Measurements from ENCODE around the gene CXCL17.
A peak's percentile ranks its signal among the peaks of the same experiment; 100 is the strongest.

The CXCL17 gene

DNA sequence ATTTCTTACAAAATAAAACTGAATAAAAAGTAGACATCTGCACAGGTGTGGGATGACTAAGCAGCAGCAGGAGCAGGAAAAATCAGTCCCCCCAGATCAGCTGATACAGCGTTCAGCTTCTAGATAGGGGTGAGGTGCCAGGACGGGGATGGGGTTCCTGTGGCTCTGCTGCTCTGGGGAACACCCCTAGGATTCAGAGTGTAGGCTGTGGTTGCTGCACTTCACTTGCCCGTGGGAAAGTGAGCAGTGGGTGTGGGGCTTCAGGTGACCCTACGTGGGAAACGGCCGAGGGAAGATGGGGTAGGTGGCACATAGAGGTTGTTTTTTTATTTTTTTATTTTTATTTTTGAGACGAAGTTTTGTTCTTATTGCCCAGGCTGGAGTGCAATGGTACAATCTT, 3.2 kb upstream of the CXCL17 start:
- TF ChIP-seq, protein P1, sequence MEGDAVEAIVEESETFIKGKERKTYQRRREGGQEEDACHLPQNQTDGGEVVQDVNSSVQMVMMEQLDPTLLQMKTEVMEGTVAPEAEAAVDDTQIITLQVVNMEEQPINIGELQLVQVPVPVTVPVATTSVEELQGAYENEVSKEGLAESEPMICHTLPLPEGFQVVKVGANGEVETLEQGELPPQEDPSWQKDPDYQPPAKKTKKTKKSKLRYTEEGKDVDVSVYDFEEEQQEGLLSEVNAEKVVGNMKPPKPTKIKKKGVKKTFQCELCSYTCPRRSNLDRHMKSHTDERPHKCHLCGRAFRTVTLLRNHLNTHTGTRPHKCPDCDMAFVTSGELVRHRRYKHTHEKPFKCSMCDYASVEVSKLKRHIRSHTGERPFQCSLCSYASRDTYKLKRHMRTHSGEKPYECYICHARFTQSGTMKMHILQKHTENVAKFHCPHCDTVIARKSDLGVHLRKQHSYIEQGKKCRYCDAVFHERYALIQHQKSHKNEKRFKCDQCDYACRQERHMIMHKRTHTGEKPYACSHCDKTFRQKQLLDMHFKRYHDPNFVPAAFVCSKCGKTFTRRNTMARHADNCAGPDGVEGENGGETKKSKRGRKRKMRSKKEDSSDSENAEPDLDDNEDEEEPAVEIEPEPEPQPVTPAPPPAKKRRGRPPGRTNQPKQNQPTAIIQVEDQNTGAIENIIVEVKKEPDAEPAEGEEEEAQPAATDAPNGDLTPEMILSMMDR (IDR thresholded peaks at IDR 0.05; ENCODE audit: insufficient read depth, missing control alignments), result no peak
- DNase-seq (ENCODE audit: insufficient read length, low spot score) (no peak), FAIRE-seq (no peak)

DNA sequence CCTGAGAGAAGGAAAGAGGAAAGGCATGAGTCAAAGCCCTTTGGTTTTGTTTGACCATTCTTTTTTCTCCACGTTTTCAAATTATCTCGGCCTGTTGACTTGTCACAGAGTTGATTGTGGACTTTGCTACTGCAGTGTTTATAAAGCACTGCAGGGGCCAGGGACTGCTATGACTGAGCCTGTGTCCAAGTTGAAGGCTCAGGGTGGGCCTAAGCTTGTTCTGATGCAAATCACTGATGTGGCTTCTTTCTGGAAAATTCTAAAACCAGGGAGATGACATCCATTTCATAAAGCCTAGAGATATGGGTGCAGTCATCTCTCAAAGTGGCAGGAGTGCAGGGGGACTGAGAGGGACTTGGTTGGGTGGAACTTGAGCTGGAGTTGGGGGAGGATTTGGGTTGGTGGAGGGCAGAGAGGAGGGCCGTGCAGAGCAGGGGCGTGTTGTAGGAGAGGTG, 1.2 kb upstream of the CXCL17 start:
- DNase-seq (ENCODE audit: insufficient read length, low spot score) (no peak), FAIRE-seq (no peak)
- TF ChIP-seq, protein P1 (IDR thresholded peaks at IDR 0.05; ENCODE audit: insufficient read depth, missing control alignments), result no peak

DNA sequence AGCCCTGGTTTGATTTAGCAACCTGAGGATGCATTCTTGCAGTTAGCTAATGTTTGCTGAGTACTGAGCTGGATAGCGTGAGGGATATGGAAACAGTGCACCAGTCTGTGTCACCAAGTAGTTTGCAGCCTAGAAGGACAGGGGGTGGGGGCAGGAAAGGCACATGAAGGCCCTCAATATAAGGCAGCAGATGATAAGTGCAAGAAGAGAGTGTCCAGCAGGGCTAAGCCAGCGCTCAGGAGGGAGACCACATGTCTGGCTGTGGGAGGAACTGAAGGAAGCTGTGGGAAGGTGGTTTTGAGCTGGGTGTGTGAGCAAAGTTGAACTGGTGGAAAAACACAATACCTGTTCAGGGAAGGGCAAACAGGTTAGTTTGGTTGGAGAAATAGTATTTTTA, 1.7 kb downstream of the CXCL17 start:
- TF ChIP-seq, protein P1 (IDR thresholded peaks at IDR 0.05; ENCODE audit: insufficient read depth, missing control alignments), result no peak
- no peak for DNase-seq (ENCODE audit: insufficient read length, low spot score)

DNA sequence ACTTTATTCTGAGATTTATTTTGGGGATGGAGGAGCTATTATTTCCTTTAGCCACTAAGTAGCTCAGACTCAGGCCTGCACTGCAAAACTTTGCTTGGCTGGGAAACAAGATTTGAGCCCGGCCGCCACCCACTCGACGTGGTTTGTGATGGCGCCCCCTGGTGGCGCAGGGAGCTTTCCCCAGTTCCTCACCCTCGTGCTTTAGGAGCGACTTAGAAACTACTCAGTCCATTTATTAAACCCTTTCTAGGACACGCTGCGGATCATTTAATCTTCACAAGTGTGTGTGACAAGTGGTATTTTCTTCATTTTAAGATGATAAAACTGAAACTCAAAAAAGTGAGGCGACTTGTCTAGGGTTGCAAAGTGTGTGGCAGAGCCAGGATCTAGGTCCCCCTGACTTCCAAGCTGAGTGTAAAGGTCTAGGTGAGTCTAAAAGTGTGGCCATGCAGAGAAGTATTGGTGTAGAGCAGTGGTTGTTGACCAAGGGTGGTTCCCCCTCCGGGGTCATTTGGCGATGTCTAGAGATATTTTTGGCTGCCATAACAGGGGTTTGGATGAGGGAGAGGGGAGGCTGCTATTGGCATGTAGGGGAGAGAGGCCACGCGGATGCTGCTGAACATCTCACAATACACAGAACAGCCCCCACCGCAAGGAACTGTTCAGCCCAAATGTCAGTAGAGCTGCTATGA, 2.2 kb downstream of the CXCL17 start:
- DNase-seq (ENCODE audit: insufficient read length, low spot score), result no peak
- no peak for FAIRE-seq
- TF ChIP-seq, protein P1 (IDR thresholded peaks at IDR 0.05; ENCODE audit: insufficient read depth, missing control alignments), result peak; percentile 78

More for the DNA sequence above, 1.7 kb downstream of the CXCL17 start:
- no peak for FAIRE-seq

DNA sequence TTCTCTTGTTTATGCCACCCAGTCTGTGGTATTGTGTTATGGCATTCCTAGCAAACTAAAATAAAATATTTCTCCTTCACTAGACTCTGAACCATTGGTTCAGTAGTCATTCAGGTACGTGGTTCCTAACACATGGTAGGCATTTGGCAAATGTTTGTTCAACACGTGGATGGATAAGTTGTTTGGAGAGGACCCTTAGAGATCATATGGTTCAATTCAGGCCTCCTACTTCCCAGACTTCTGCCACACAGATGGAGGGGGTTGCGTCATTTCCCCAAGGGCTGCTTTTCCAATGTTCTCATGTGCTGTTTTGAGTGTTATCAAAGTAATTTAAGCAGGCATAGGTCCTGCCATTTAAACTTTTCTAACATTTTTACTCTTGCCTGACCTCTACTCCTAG, 6.7 kb downstream of the CXCL17 start:
- TF ChIP-seq, protein P1 (IDR thresholded peaks at IDR 0.05; ENCODE audit: insufficient read depth, missing control alignments), result no peak
- FAIRE-seq, result no peak
- DNase-seq (ENCODE audit: insufficient read length, low spot score), result no peak

DNA sequence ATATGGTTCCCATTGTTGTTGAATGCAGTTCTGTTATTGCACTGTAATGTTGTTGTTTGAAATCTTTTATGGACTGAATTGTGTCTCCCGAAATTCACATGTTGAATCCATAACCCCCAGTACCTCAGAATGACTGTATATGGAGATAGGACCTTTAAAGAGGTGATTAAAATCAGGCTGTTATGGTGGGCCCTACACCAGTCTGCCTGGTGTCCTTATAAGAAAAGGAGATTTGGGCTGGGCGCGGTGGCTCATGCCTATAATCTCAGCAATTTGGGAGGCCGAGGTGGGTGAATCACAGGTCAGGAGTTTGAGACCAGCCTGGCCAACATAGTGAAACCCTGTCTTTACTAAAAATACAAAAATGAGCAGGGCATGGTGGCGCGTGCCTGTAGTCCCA, 7.4 kb downstream of the CXCL17 start:
- FAIRE-seq (no peak), DNase-seq (ENCODE audit: insufficient read length, low spot score) (no peak)
- TF ChIP-seq, protein P1 (IDR thresholded peaks at IDR 0.05; ENCODE audit: insufficient read depth, missing control alignments), result no peak

DNA sequence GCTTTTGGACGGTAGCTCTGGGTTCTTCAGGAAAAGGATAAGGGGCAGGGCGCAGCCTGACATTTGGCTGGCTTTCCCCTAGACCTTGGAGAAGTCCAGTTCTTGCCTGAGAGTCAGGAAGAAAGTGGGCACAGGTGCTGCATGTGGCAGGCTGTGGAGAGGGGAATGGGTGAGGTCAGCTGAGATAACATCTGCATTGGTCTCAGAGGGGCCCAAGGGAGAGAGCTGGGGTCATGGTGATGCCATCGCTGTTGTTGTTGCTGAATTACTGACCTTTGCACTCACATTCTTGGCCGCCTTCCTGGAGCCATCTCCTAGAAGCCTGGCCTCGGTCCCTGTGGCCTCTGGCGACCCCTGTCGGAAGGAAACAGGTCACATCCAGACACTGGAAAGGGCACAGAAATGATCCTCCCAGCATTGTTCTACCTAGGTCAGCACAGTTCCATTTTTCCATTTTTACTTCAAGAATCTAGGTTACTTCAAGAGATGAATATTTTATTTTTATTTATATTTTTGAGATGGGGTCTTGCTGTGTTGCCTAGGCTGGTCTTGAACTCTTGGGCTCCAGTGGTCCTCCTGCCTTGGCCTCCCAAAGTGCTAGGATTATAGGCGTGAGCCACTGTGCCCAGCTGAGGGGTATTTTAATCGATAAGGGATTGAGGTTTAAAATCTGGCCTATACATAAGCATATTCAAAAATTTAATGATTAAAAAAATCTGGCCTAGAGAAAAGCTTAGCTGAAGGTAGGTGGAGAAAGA, 9.1 kb downstream of the CXCL17 start:
- FAIRE-seq (no peak), DNase-seq (ENCODE audit: insufficient read length, low spot score) (no peak)

More for the DNA sequence above, 9.1 kb downstream of the CXCL17 start:
- TF ChIP-seq, protein P1 (IDR thresholded peaks at IDR 0.05; ENCODE audit: insufficient read depth, missing control alignments), result peak; percentile 72
